ENCODE data around the gene OVAAL.

Gene OVAAL

GRCh38 chr1:180524160-180524914 lies 34.4 kb upstream of the OVAAL start:
- TF ChIP-seq REST (IDR thresholded peaks at IDR 0.05; ENCODE audit: insufficient replicate concordance, low read depth) (no peak), CTCF (IDR thresholded peaks at IDR 0.05; ENCODE audit: insufficient read depth, low read length) (no peak), GABPA (IDR thresholded peaks at IDR 0.05; ENCODE audit: low read depth) (no peak), SPI1 (IDR thresholded peaks at IDR 0.05; ENCODE audit: borderline replicate concordance, low read depth) (no peak), POLR2AphosphoS5 (IDR thresholded peaks at IDR 0.05; ENCODE audit: low read depth) (no peak)
- no peak for DNase-seq (ENCODE audit: low read depth in 1 of 2, low spot score in 1 of 2)
- no peak overlapping the region for H3K27ac ChIP-seq (replicated peaks)

GRCh38 chr1:180524915-180525714 lies 33.6 kb upstream of the OVAAL start:
- Histone ChIP-seq H3K27ac (replicated peaks) (no peak overlapping the region), H3K4me3 (replicated peaks; ENCODE audit: insufficient read depth, low read length) (no peak overlapping the region), H3K27me3 (ENCODE audit: insufficient read depth, poor library complexity, severe bottlenecking) (no peaks in the 10 kb centered on the region)
- no peak for DNase-seq (ENCODE audit: low read depth in 1 of 2, low spot score in 1 of 2)
- TF ChIP-seq SPI1 (IDR thresholded peaks at IDR 0.05; ENCODE audit: borderline replicate concordance, low read depth) (no peak), POLR2AphosphoS5 (IDR thresholded peaks at IDR 0.05; ENCODE audit: low read depth) (no peak), CTCF (IDR thresholded peaks at IDR 0.05; ENCODE audit: insufficient read depth, low read length) (no peak), GABPA (IDR thresholded peaks at IDR 0.05; ENCODE audit: low read depth) (no peak), REST (IDR thresholded peaks at IDR 0.05; ENCODE audit: insufficient replicate concordance, low read depth) (no peak)

More at GRCh38 chr1:180524160-180524914, 34.4 kb upstream of the OVAAL start:
- no peak overlapping the region for H3K4me3 ChIP-seq (replicated peaks; ENCODE audit: insufficient read depth, low read length)
- no peaks in the 10 kb centered on the region for H3K27me3 ChIP-seq (ENCODE audit: insufficient read depth, poor library complexity, severe bottlenecking)

- H3K27ac ChIP-seq (replicated peaks): no peak overlapping the region
- no peak overlapping the region for H3K4me3 ChIP-seq (replicated peaks; ENCODE audit: insufficient read depth, low read length)
- DNase-seq (ENCODE audit: low read depth in 1 of 2, low spot score in 1 of 2): no peak
- TF ChIP-seq SPI1 (IDR thresholded peaks at IDR 0.05; ENCODE audit: borderline replicate concordance, low read depth) (no peak), REST (IDR thresholded peaks at IDR 0.05; ENCODE audit: insufficient replicate concordance, low read depth) (no peak), GABPA (IDR thresholded peaks at IDR 0.05; ENCODE audit: low read depth) (no peak), CTCF (IDR thresholded peaks at IDR 0.05; ENCODE audit: insufficient read depth, low read length) (no peak), POLR2AphosphoS5 (IDR thresholded peaks at IDR 0.05; ENCODE audit: low read depth) (no peak)
- no peaks in the 10 kb centered on the region for H3K27me3 ChIP-seq (ENCODE audit: insufficient read depth, poor library complexity, severe bottlenecking)
Observed at GRCh38 chr1:180525715-180526039, 33.1 kb upstream of the OVAAL start.
